ENCODE measurements around the gene TYK2.
"Not testable (repeated sequence)": the region's sequence is repeated elsewhere in the genome, so short reads cannot be mapped to it uniquely, and the experiment has no call there.

Gene TYK2

DNA sequence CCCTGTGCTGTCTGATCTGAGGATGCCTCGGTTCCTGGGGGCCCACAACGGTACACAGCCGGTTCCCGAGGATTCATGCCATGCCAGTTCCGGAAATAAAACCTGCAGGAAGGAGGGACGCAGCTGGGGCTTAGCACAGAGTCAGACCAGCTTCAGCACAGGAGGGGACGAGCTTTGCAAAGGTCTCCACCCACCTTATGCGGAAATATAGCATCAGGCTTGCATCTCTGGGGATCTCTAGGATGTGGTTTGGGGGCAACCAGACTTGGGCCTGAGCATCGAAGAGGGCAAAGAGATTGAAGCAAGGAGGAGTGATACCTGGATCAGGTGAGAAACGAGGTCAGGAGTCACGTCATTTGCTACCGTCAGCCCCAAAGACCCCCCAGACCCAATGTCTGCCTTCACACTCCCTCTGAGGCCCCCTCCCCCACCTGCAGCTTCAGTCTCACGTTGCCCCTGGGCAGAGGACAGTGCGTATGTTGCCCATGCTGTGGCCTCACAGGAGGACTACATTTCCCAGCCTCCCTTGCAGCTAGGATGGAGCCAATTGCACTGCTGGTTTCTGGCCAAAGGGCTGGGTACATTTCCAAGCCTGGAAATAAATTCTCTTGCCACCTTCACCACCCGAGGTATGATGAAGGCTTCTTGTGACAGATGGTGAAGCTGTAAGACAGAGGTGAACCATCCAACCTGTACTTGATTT is 12.1 kb downstream of the TYK2 start:
- no peaks in the 10 kb centered on the region for H3K27me3 ChIP-seq (ENCODE audit: control insufficient read depth, insufficient read depth, low read length)
- H3K9me3 ChIP-seq (ENCODE audit: control insufficient read depth, insufficient read depth, low read length) = no peaks in the 10 kb centered on the region
- H3K9ac ChIP-seq (ENCODE audit: low read depth, low read length) = no peak overlapping the region
- no peaks in the 10 kb centered on the region for H3K4me1 ChIP-seq (ENCODE audit: control insufficient read depth, insufficient read depth, low read length)
- no peak overlapping the region for H3K27ac ChIP-seq (ENCODE audit: low read depth, low read length)
- H3K4me3 ChIP-seq (ENCODE audit: low read depth, low read length) = no peak overlapping the region
- H3K36me3 ChIP-seq (ENCODE audit: control insufficient read depth, insufficient read depth, low read length) = peaks cover 41% of the 10 kb centered on the region

DNA sequence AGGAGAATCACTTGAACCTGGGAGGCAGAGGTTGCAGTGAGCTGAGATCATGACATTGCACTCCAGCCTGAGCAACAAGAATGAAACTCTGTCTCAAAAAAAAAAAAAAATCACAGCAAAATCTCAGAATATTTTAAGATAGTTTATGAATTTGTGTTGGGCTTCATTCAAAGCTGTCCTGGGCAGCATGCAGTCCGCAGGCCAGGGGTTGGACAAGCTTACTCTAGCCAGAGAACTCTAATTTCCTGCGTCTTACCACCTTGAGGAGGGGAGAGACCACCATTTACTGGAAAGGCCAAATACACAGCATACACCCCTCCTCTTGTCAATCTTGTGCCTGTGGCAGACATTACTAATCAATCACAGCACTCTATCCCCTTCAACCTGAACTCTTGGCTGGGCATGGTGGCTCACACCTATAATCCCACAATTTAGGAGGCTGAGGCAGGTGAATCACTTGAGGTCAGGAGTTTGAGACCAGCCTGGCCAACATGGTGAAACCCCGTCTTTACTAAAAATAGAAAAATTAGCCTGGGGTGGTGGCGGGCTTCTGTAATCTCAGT is 13.3 kb downstream of the TYK2 start:
- not testable (repeated sequence) for H3K27ac ChIP-seq (ENCODE audit: low read depth, low read length); H3K9ac ChIP-seq (ENCODE audit: low read depth, low read length); H3K27me3 ChIP-seq (ENCODE audit: control insufficient read depth, insufficient read depth, low read length); H3K4me1 ChIP-seq (ENCODE audit: control insufficient read depth, insufficient read depth, low read length); H3K4me3 ChIP-seq (ENCODE audit: low read depth, low read length); H3K9me3 ChIP-seq (ENCODE audit: control insufficient read depth, insufficient read depth, low read length)
- peaks cover 44% of the 10 kb centered on the region for H3K36me3 ChIP-seq (ENCODE audit: control insufficient read depth, insufficient read depth, low read length)

DNA sequence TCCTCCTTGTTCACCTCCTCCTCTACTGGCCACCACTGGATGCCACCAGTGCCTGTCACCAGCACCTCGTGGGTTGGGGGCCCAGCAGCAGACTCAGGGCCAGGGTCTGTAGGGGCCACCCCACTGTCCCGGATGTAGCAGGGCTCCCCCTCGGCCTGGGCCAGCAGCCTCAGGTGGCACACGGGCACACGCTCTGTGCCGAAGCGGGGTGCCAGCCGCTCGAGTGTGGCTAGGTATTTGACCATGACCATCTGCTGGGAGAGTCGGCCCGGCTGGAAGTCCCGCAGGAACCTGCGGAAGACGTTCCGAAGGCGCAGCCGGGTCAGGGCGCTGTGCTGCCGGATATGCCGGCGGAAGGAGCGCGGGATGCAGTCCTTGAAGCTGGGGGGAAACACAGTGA is 14.9 kb downstream of the TYK2 start:
- Histone ChIP-seq H3K9me3 (ENCODE audit: control insufficient read depth, insufficient read depth, low read length) (no peaks in the 10 kb centered on the region), H3K4me3 (ENCODE audit: low read depth, low read length) (no peak overlapping the region), H3K36me3 (ENCODE audit: control insufficient read depth, insufficient read depth, low read length) (peaks cover 54% of the 10 kb centered on the region), H3K27me3 (ENCODE audit: control insufficient read depth, insufficient read depth, low read length) (no peaks in the 10 kb centered on the region), H3K4me1 (ENCODE audit: control insufficient read depth, insufficient read depth, low read length) (no peaks in the 10 kb centered on the region), H3K9ac (ENCODE audit: low read depth, low read length) (no peak overlapping the region), H3K27ac (ENCODE audit: low read depth, low read length) (no peak overlapping the region)

DNA sequence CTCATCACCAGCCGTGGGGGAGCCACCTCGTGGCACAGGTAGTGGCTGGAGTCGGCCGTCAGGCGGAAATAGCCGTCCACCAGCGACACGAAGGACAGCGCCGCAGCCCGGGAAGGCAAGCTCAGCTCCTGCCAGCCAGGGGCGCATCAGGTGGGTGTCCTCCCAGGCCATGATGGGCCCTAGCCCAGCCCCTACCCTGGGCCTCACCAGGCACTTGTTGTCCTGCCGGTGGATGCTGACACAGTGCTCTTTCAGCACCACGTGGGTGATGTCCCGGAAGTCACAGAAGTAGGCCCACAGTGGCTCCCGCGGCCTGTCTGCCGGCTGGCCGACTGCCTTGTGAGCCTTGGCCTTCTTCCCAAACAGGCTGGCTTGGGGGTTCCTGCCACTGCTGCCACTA is 15.7 kb downstream of the TYK2 start:
- Histone ChIP-seq H3K36me3 (ENCODE audit: control insufficient read depth, insufficient read depth, low read length) (peaks cover 54% of the 10 kb centered on the region), H3K4me1 (ENCODE audit: control insufficient read depth, insufficient read depth, low read length) (no peaks in the 10 kb centered on the region), H3K4me3 (ENCODE audit: low read depth, low read length) (no peak overlapping the region), H3K9me3 (ENCODE audit: control insufficient read depth, insufficient read depth, low read length) (no peaks in the 10 kb centered on the region), H3K27ac (ENCODE audit: low read depth, low read length) (no peak overlapping the region), H3K27me3 (ENCODE audit: control insufficient read depth, insufficient read depth, low read length) (no peaks in the 10 kb centered on the region), H3K9ac (ENCODE audit: low read depth, low read length) (no peak overlapping the region)

DNA sequence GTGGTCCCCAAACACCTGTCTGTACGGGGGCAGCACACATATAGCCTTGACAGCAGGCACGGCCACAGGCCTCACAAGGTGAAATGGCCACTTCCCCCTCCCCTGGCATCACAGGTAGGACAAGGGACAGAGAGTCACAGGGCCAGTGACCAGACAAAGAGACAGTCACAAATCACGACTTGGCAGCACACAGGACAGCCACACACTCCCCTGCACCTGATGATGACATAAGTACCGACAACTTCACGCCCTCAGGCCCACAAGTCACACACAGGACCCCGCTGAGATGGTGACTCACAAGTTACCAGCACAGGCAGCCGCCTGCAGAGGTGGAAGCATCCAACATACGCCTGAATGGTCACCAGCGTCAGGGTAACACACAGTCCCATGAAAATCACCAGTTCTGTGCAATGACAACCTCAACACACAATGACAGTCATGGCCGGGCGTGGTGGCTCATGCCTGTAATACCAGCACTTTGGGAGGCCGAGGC is 16.5 kb downstream of the TYK2 start:
- Histone ChIP-seq H3K36me3 (ENCODE audit: control insufficient read depth, insufficient read depth, low read length) (peaks cover 57% of the 10 kb centered on the region), H3K4me3 (ENCODE audit: low read depth, low read length) (no peak overlapping the region), H3K4me1 (ENCODE audit: control insufficient read depth, insufficient read depth, low read length) (no peaks in the 10 kb centered on the region), H3K27ac (ENCODE audit: low read depth, low read length) (no peak overlapping the region), H3K9me3 (ENCODE audit: control insufficient read depth, insufficient read depth, low read length) (no peaks in the 10 kb centered on the region), H3K27me3 (ENCODE audit: control insufficient read depth, insufficient read depth, low read length) (no peaks in the 10 kb centered on the region), H3K9ac (ENCODE audit: low read depth, low read length) (no peak overlapping the region)

DNA sequence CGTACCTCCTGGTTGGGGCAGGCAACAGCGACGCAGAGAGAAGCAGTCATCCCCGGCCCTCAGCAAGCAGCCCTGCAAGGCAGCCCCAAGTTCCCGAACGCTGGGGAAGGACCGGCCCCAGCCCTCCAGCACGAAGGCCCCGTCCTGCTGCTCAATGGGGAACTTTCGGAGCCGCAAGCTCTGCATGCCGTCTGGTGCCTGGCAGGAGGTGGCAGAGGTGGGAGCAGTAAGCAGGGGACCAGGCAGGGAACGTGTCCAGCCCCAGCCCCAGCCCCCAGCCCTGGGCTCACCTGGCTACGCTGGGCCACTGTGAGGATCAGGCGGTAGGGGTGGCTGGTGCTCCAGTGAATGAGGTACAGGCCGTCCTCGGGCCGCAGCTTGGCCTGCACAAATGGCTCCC is 18.1 kb downstream of the TYK2 start:
- H3K27ac ChIP-seq (ENCODE audit: low read depth, low read length) = no peak overlapping the region
- no peaks in the 10 kb centered on the region for H3K9me3 ChIP-seq (ENCODE audit: control insufficient read depth, insufficient read depth, low read length)
- no peak overlapping the region for H3K9ac ChIP-seq (ENCODE audit: low read depth, low read length)
- no peaks in the 10 kb centered on the region for H3K27me3 ChIP-seq (ENCODE audit: control insufficient read depth, insufficient read depth, low read length)
- peaks cover 61% of the 10 kb centered on the region for H3K36me3 ChIP-seq (ENCODE audit: control insufficient read depth, insufficient read depth, low read length)
- H3K4me3 ChIP-seq (ENCODE audit: low read depth, low read length) = no peak overlapping the region
- no peaks in the 10 kb centered on the region for H3K4me1 ChIP-seq (ENCODE audit: control insufficient read depth, insufficient read depth, low read length)

DNA sequence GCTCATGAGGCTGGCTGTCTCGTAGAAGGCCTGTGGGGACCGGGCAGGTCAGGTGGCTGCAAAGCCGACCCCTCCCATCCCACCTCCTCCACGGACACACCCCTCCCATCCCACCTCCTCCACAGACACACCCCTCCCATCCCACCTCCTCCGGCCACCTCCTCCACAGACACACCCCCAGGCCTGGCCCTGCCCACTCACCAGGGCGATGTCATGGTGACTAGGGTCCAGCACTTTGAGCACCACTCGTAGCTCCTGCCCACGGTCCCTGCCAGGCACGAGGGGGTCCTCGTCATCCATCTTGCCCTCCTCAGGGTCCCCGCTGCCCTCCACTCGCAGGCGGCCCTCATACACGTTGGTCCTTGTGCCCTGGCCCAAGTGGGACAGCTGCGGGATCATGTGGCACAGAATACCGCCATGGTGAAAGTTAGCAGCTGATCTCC is 18.8 kb downstream of the TYK2 start:
- Histone ChIP-seq H3K27ac (ENCODE audit: low read depth, low read length) (no peak overlapping the region), H3K9me3 (ENCODE audit: control insufficient read depth, insufficient read depth, low read length) (no peaks in the 10 kb centered on the region), H3K27me3 (ENCODE audit: control insufficient read depth, insufficient read depth, low read length) (no peaks in the 10 kb centered on the region), H3K4me3 (ENCODE audit: low read depth, low read length) (no peak overlapping the region), H3K4me1 (ENCODE audit: control insufficient read depth, insufficient read depth, low read length) (no peaks in the 10 kb centered on the region), H3K9ac (ENCODE audit: low read depth, low read length) (no peak overlapping the region), H3K36me3 (ENCODE audit: control insufficient read depth, insufficient read depth, low read length) (peaks cover 59% of the 10 kb centered on the region)

DNA sequence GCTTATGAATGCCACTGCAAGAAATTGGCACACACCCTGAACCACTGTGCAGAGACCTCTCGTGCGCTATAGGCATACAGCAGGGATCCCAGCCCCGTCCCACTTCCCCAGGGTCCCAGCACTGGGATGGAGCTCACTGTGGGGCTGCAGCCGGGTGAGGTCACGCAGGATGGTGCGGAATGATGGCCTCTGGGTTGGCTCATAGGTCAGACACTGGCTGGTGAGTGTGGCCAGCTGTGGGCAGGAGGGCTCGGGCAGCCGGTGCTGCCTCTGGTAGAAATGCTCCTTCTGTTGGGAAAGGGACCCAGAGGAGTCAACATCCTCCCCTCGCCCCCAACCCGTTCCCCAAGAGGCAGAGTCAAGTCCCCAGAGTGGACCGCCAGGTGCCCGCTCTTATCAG is 23.9 kb downstream of the TYK2 start:
- Histone ChIP-seq H3K9ac (ENCODE audit: low read depth, low read length) (no peak overlapping the region), H3K9me3 (ENCODE audit: control insufficient read depth, insufficient read depth, low read length) (no peaks in the 10 kb centered on the region), H3K27me3 (ENCODE audit: control insufficient read depth, insufficient read depth, low read length) (no peaks in the 10 kb centered on the region), H3K4me1 (ENCODE audit: control insufficient read depth, insufficient read depth, low read length) (no peaks in the 10 kb centered on the region), H3K4me3 (ENCODE audit: low read depth, low read length) (no peak overlapping the region), H3K36me3 (ENCODE audit: control insufficient read depth, insufficient read depth, low read length) (peaks cover 23% of the 10 kb centered on the region), H3K27ac (ENCODE audit: low read depth, low read length) (no peak overlapping the region)

DNA sequence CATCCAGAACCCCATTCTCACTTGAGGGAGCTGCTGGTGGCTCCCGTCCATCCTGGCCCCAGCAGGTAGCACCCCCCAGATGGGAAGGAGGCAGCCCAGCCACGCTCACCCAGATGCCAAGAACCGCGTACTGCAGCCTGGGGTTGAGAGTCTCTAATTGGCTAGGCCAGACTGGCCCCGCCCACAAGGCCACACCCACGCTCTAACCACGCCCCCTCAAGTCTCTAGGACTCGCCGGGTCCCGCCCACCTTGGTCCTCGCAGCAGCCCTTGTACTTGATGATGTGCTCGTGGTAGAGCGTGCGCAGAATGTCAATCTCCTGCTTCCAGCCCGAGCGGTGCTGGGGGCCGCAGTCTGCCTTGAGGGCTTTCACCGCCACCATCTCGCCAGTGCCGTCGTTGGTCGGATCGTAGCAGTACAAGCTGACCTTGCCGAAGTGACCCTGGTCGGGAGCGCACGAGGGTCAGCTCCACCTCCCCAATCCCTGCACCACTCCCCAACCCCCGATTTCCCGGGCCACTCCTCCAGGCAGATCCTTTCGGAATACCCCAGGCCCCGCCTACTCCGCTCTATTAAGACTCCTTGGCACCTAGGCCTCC is 26.5 kb downstream of the TYK2 start:
- peak overlapping the region; percentile 75 for H3K4me3 ChIP-seq (ENCODE audit: low read depth, low read length)
- H3K27ac ChIP-seq (ENCODE audit: low read depth, low read length) = peak overlapping the region; percentile 72
- H3K9ac ChIP-seq (ENCODE audit: low read depth, low read length) = no peak overlapping the region
- H3K36me3 ChIP-seq (ENCODE audit: control insufficient read depth, insufficient read depth, low read length) = peaks cover 26% of the 10 kb centered on the region
- no peaks in the 10 kb centered on the region for H3K9me3 ChIP-seq (ENCODE audit: control insufficient read depth, insufficient read depth, low read length)
- no peaks in the 10 kb centered on the region for H3K4me1 ChIP-seq (ENCODE audit: control insufficient read depth, insufficient read depth, low read length)
- no peaks in the 10 kb centered on the region for H3K27me3 ChIP-seq (ENCODE audit: control insufficient read depth, insufficient read depth, low read length)

DNA sequence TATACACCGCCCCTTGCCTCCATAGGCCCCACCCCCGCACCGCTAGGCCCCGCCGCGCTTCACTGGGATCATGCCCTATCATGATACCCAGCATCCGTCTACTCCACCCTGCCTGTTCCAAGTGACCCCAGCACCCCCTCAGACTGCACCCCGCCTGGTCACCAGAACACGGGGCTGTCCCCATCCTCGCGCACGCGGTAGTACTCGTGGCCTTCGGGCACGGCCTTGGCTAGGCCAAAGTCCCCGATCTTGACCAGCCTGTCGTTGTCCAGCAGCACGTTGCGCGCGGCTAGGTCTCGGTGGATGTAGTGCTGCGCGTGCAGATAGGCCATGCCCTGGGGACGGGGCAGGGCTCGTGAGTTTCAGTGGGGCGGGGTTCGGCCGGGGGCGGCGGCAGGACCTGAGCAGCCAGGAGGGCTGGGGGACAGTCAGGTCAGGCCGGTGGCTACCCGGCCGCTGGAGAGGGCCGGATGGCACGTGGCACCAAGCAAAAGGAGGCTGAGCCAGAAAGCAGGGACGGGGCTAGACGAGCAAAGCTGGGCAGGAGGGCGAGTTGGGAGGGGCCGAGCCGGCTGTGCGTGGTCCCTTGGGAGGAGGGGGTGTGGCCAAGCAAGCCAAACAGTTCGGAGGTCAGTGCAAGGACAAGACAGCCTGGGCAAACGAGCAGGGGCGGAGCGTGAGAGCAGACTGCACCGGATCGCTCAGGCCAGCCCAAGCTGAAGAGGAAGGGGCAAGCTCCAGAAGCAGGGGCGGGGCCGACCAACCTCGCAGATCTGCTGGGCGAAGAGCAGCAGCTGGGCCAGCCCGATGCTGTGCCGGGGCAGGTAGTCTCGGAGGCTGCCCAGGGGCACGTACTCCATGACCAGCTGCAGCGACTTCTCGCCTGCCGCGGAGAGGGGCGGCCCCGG is 27.4 kb downstream of the TYK2 start:
- no peaks in the 10 kb centered on the region for H3K9me3 ChIP-seq (ENCODE audit: control insufficient read depth, insufficient read depth, low read length)
- peak overlapping the region; percentile 67 for H3K9ac ChIP-seq (ENCODE audit: low read depth, low read length)
- peak overlapping the region; percentile 75 for H3K4me3 ChIP-seq (ENCODE audit: low read depth, low read length)
- peak overlapping the region; percentile 72 for H3K27ac ChIP-seq (ENCODE audit: low read depth, low read length)
- H3K27me3 ChIP-seq (ENCODE audit: control insufficient read depth, insufficient read depth, low read length) = no peaks in the 10 kb centered on the region
- no peaks in the 10 kb centered on the region for H3K4me1 ChIP-seq (ENCODE audit: control insufficient read depth, insufficient read depth, low read length)
- H3K36me3 ChIP-seq (ENCODE audit: control insufficient read depth, insufficient read depth, low read length) = peaks cover 21% of the 10 kb centered on the region
